Panc1 (cell line): ENCODE measurements around the gene PLEKHM2. TPM values are rescaled to one million over a fixed set of nuclear protein-coding genes. Genes with fewer than 3 reads are reported as not detected.

ENCODE experiments used
- ATAC-seq: fragments of 200-7000 bp; cut with Tn5 transposase; 2 replicates; pipeline ENCODE4 v1.9.1; 2020; ENCODE audit warnings: mild to moderate bottlenecking, moderate library complexity
- BruUV-seq: library from RNA; stranded (reverse); fragments of 400-500 nt; replicated peaks from 2 replicates; lab custom pipeline; 2021; lab: Mats Ljungman, UMichigan
- CTCF ChIA-PET: fragments of 300-600 bp; sonication (Branson Sonifier 250); formaldehyde crosslinking; loops from one replicate; lab custom pipeline; 2022; ENCODE audit warnings: antibody characterized with exemption; lab: Charles Lee
- POLR2A ChIA-PET: fragments of 300-600 bp; sonication (Branson Sonifier 250); formaldehyde crosslinking; loops from one replicate; lab custom pipeline; 2022; ENCODE audit warnings: antibody characterized with exemption; lab: Charles Lee
- DNase-seq: peaks from one replicate; pipeline ENCODE4 v3.0.0-alpha.2; 2010; ENCODE audit warnings: low read depth, low spot score
- H3K27ac ChIP-seq: 2 replicates; pipeline ENCODE4 v1.5.1; 2011; ENCODE audit warnings: mild to moderate bottlenecking, low read length, inconsistent platforms
- H3K27me3 ChIP-seq: fragments of 200-500 bp; sonication (Bioruptor generic); 2 replicates; pipeline ENCODE4 v1.6.0; 2014; ENCODE audit warnings: low read length, inconsistent platforms; ENCODE audit not compliant: control insufficient read depth, insufficient read depth
- H3K36me3 ChIP-seq: fragments of 200-500 bp; sonication (Bioruptor generic); 2 replicates; pipeline ENCODE4 v1.5.1; 2014; ENCODE audit warnings: inconsistent platforms, mild to moderate bottlenecking, low read length, moderate library complexity; ENCODE audit not compliant: control insufficient read depth, insufficient read depth
- H3K4me1 ChIP-seq: 2 replicates; pipeline ENCODE4 v1.5.1; 2011; ENCODE audit warnings: inconsistent platforms, mild to moderate bottlenecking, low read length, moderate library complexity; ENCODE audit not compliant: control insufficient read depth, insufficient read depth
- H3K4me3 ChIP-seq, 2 experiments: 2 replicates each; pipeline ENCODE4 v1.5.1; 2011 to 2012; ENCODE audit warnings: low read depth in 2 of 2, low read length in 2 of 2, mild to moderate bottlenecking in 2 of 2, inconsistent platforms in 1 of 2, moderate library complexity in 1 of 2
- H3K9me3 ChIP-seq: fragments of 200-500 bp; sonication (Bioruptor generic); 2 replicates; pipeline ENCODE4 v1.5.1; 2014; ENCODE audit warnings: low read depth, mild to moderate bottlenecking, inconsistent platforms, low read length, moderate library complexity; ENCODE audit not compliant: control insufficient read depth, insufficient read depth
- CTCF ChIP-seq: fragments of 450-650 bp; IDR thresholded peaks from 2 replicates; pipeline ENCODE4 v1.5.1; 2017; ENCODE audit warnings: mild to moderate bottlenecking
- POLR2AphosphoS5 ChIP-seq: IDR thresholded peaks from 2 replicates; pipeline ENCODE4 v1.6.1; 2012; ENCODE audit warnings: mild to moderate bottlenecking, low read depth, low read length, moderate library complexity
- REST ChIP-seq, 2 experiments: IDR thresholded peaks; 2 replicates each; pipeline ENCODE4 v1.6.1; 2011 to 2012; ENCODE audit warnings: low read depth in 2 of 2, control low read depth in 1 of 2, low read length in 1 of 2, mild to moderate bottlenecking in 1 of 2, moderate library complexity in 1 of 2; ENCODE audit not compliant: insufficient read depth in 1 of 2
- SIN3A ChIP-seq: IDR thresholded peaks from 2 replicates; pipeline ENCODE4 v1.6.1; 2012; ENCODE audit warnings: low read depth, mild to moderate bottlenecking, low read length, moderate library complexity, borderline replicate concordance; ENCODE audit not compliant: insufficient read depth
- TCF7L2 ChIP-seq: IDR thresholded peaks from 2 replicates; pipeline ENCODE4 v1.6.1; 2011; ENCODE audit warnings: mild to moderate bottlenecking, low read depth, low read length, inconsistent platforms
- in situ Hi-C: cut with HindIII; loops from 2 replicates; pipeline ENCODE4 v1.10.0; 2016; ENCODE audit warnings: low sequenced_read_pairs, low pct_unique_long_range_greater_than_20kb
- intact Hi-C: fragments of 100-400 bp; cut with micrococcal nuclease; formaldehyde crosslinking; loops from one replicate; pipeline ENCODE4 v1.10.0; 2022; ENCODE audit not compliant: unreplicated experiment
- total RNA-seq: library from RNA; stranded (reverse); gene quantifications from one replicate; pipeline ENCODE4 v1.2.1, GENCODE V29; 2021; ENCODE audit not compliant: unreplicated experiment

Gene PLEKHM2
- total RNA-seq, 1 experiment from 2014 or later: 54.6 TPM

GRCh38 chr1:15727866-15728534, 43.9 kb downstream of the PLEKHM2 start:
- Histone ChIP-seq H3K4me1 (no peaks in the 10 kb centered on the region), H3K27ac (no peak overlapping the region), H3K36me3 (no peaks in the 10 kb centered on the region), H3K4me3 (no peak overlapping the region), H3K9me3 (no peaks in the 10 kb centered on the region), H3K27me3 (no peaks in the 10 kb centered on the region)
- ChIA-PET POLR2A (no interaction called here), CTCF (interaction anchor here (1.1 kb wide), 1 partner anchor 11 kb away, joined by 3 read pairs; no protein-coding TSS in a partner anchor)
- TF ChIP-seq SIN3A: no peak
- no peak for TF ChIP-seq REST (IDR thresholded peaks at IDR 0.05; ENCODE audit: insufficient read depth in 1 of 2, low read depth in 2 of 2, low read length in 1 of 2)
- no peak for DNase-seq
- no peak for ATAC-seq
- intact Hi-C loops: no loop called here
- in situ Hi-C loops: no loop called here
- BruUV-seq: no TSS peak

GRCh38 chr1:15728937-15729657, 45.0 kb downstream of the PLEKHM2 start:
- DNase-seq (no peak), ATAC-seq (no peak)
- Histone ChIP-seq H3K27ac (no peak overlapping the region), H3K4me3 (no peak overlapping the region), H3K4me1 (no peaks in the 10 kb centered on the region), H3K36me3 (no peaks in the 10 kb centered on the region), H3K27me3 (no peaks in the 10 kb centered on the region), H3K9me3 (no peaks in the 10 kb centered on the region)
- BruUV-seq: no TSS peak
- in situ Hi-C loops: no loop called here
- CTCF ChIA-PET: no interaction called here
- POLR2A ChIA-PET: no interaction called here
- intact Hi-C loops: no loop called here
- TF ChIP-seq REST (IDR thresholded peaks at IDR 0.05; ENCODE audit: insufficient read depth in 1 of 2, low read depth in 2 of 2, low read length in 1 of 2): no peak
- TF ChIP-seq CTCF: no peak
- no peak for TF ChIP-seq TCF7L2
- TF ChIP-seq SIN3A: no peak
- no peak for TF ChIP-seq POLR2AphosphoS5
